ENCODE data around the gene RPL39. TPM values are rescaled to one million over a fixed set of nuclear protein-coding genes. Genes with fewer than 3 reads are reported as not detected.
"Not testable (repeated sequence)": the region's sequence is repeated elsewhere in the genome, so short reads cannot be mapped to it uniquely, and the experiment has no call there.

Gene RPL39
- total RNA-seq, 2 donors from 2014 or later = 1,267 to 1,593 TPM

DNA sequence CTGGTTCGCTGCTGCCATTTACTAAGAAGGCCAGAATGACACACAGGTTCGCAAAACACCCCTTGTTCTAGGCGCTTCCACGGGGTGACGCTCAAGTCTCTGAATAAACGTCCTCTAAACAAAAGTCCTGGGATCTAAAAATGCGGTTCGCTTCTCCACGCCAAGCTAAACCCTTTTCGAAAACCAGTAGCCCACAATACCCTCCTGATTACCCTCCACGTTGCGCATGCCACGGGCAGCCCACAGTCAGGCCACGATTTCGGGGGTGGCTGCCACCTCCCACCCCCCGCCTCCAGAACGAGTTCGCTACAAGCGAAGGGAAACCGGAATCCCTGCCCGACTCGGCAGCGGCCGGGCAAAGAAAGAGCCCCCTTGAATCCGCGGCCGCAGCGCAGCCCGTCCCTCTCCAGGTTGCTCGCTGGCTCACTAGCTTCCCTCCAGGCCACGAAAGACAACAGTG lies 423 bp downstream of the RPL39 start:
- Histone ChIP-seq H3K36me3 (no peaks in the 10 kb centered on the region), H3K27me3 (no peaks in the 10 kb centered on the region), H3K9ac (ENCODE audit: low read depth in 2 of 2, low read length in 2 of 2) (peak overlapping the region; percentile 79 to 86), H3K9me3 (no peaks in the 10 kb centered on the region), H3K4me1 (peaks cover 4% of the 10 kb centered on the region), H3K4me3 (peak overlapping the region; percentile 60), H3K27ac (peak overlapping the region; percentile 87)
- DNase-seq = peak; percentile 29
- intact Hi-C loops (cut with DNase I) = loop anchor here (5.0 kb wide), 1 partner anchor 76 kb away; no protein-coding TSS in a partner anchor
- TF ChIP-seq, protein P1, sequence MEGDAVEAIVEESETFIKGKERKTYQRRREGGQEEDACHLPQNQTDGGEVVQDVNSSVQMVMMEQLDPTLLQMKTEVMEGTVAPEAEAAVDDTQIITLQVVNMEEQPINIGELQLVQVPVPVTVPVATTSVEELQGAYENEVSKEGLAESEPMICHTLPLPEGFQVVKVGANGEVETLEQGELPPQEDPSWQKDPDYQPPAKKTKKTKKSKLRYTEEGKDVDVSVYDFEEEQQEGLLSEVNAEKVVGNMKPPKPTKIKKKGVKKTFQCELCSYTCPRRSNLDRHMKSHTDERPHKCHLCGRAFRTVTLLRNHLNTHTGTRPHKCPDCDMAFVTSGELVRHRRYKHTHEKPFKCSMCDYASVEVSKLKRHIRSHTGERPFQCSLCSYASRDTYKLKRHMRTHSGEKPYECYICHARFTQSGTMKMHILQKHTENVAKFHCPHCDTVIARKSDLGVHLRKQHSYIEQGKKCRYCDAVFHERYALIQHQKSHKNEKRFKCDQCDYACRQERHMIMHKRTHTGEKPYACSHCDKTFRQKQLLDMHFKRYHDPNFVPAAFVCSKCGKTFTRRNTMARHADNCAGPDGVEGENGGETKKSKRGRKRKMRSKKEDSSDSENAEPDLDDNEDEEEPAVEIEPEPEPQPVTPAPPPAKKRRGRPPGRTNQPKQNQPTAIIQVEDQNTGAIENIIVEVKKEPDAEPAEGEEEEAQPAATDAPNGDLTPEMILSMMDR (IDR thresholded peaks at IDR 0.05) = no peak

DNA sequence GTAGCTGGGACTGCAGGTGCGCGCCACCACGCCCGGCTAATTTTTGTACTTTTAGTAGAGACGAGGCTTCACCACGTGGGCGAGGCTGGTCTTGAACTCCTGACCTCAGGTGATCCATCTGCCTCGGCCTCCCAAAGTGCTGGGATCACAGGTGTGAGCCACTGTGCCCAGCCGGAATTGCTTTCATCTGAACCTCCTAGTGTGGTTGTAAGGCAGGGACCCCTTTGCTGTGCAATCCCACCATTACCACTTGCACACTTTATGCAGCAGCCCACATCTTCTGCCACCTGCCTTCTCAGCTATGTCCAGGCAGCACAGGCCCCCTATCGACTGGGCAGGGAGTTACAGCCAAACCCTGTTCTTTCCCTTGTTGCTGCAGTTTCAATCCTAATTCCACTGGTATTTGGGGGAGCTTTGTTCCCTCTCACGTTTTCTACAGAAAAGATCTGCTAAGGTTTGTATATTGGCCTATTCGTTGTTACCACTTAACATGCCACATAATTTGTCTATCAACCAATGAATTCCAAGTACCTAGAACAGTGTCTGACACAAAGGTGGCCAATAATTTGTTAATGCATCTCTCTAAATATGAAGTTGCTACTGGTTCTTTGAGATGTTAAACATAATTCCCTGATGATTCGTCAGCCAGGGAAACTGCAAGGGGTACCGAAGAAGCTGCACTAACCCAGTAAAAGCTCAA lies 6.5 kb downstream of the RPL39 start:
- peak; percentile 37 for DNase-seq
- no peaks in the 10 kb centered on the region for H3K27me3 ChIP-seq

DNA sequence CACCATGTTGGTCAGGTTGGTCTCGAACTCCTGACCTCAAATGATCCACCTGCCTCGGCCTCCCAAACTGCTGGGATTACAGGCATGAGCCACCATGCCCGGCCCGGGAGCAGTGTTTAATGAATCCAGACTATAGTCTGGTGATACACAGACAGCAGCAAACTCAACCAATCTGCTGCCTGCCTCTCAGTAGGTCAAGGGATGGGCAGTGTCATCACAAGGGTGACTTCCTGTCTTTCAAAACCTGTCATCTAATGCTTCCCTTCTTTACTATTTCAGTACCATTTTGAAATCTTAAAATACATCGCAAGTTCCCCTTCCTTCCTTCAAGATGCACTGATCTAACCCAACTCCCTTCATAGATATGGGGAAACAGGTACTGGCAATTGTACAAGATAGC lies 8.4 kb downstream of the RPL39 start:
- H3K27me3 ChIP-seq = no peaks in the 10 kb centered on the region
- no peaks in the 10 kb centered on the region for H3K9me3 ChIP-seq
- H3K4me1 ChIP-seq = no peaks in the 10 kb centered on the region
- H3K27ac ChIP-seq = no peak overlapping the region
- no peak overlapping the region for H3K9ac ChIP-seq (ENCODE audit: low read depth in 2 of 2, low read length in 2 of 2)
- TF ChIP-seq, protein P1 (IDR thresholded peaks at IDR 0.05) = no peak
- no peaks in the 10 kb centered on the region for H3K36me3 ChIP-seq
- H3K4me3 ChIP-seq = no peak overlapping the region
- intact Hi-C loops (cut with DNase I) = no loop called here
- DNase-seq = no peak

More for the DNA sequence above, 6.5 kb downstream of the RPL39 start:
- Histone ChIP-seq H3K36me3 (no peaks in the 10 kb centered on the region), H3K9me3 (no peaks in the 10 kb centered on the region), H3K4me1 (peaks cover 4% of the 10 kb centered on the region), H3K27ac (no peak overlapping the region), H3K4me3 (no peak overlapping the region), H3K9ac (ENCODE audit: low read depth in 2 of 2, low read length in 2 of 2) (no peak overlapping the region)
- intact Hi-C loops (cut with DNase I) = no loop called here
- TF ChIP-seq, protein P1 (IDR thresholded peaks at IDR 0.05) = peak; percentile 41

DNA sequence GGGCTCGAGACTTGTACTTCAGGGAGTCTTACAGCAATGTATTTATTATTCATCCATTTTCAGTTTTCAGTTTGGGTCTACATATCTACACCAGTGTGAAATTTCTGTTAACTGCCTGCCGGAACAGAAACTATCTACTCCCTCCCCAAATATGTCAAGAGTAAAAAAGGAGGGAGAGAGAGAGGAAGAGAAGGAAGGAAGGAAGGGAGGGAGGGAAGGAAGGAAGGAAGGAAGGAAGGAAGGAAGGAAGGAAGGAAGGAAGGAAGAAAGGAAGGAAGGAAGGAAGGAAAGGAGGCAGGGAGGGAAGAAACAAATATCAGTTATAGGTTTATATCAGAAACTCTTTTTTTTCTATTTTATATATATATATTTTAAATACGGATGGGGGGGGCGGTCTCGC lies 12.6 kb downstream of the RPL39 start:
- no peaks in the 10 kb centered on the region for H3K4me1 ChIP-seq
- DNase-seq = no peak
- no peak overlapping the region for H3K27ac ChIP-seq
- no peaks in the 10 kb centered on the region for H3K27me3 ChIP-seq
- H3K4me3 ChIP-seq = no peak overlapping the region
- no peaks in the 10 kb centered on the region for H3K9me3 ChIP-seq
- TF ChIP-seq, protein P1 (IDR thresholded peaks at IDR 0.05) = no peak
- H3K9ac ChIP-seq (ENCODE audit: low read depth in 2 of 2, low read length in 2 of 2) = no peak overlapping the region
- intact Hi-C loops (cut with DNase I) = no loop called here
- H3K36me3 ChIP-seq = no peaks in the 10 kb centered on the region

DNA sequence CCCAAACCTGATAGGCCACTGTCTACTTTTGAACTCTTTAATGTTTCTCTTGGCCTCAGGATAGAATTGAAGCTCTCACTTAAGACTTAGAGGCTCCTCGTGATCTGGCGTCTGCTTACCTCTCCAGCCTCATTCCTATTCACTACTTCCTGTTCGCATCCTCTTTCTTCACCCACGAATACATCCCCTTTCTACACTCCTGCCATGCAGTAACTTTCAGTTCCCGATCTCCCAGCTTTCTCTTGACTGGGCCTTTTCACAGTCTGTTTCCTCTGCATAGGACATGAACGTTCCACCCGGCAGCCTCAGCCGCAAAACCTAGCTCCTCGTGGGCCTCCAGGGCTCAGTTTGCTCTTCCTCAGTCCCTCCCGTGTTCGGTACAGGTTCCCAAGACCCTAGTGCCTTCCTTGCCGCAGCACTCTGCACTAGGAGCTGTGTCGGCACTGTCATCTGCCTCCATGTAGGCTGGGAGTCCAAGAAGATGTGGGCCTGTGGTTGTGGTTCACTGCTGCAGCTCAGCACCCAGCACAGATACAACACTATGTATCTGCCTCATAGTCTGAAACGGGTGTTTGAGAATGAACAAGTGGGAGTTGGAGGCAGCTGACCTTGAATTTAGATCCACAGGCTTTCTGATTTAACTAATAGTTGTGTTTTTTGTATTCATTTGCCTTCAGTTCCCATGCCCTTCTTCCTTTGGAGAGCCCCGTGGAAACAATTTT lies 15.8 kb downstream of the RPL39 start:
- H3K27me3 ChIP-seq = no peaks in the 10 kb centered on the region
- no peaks in the 10 kb centered on the region for H3K4me1 ChIP-seq
- intact Hi-C loops (cut with DNase I) = no loop called here
- H3K36me3 ChIP-seq = no peaks in the 10 kb centered on the region
- TF ChIP-seq, protein P1 (IDR thresholded peaks at IDR 0.05) = no peak
- no peaks in the 10 kb centered on the region for H3K9me3 ChIP-seq
- H3K27ac ChIP-seq = no peak overlapping the region
- no peak for DNase-seq
- no peak overlapping the region for H3K9ac ChIP-seq (ENCODE audit: low read depth in 2 of 2, low read length in 2 of 2)
- no peak overlapping the region for H3K4me3 ChIP-seq

DNA sequence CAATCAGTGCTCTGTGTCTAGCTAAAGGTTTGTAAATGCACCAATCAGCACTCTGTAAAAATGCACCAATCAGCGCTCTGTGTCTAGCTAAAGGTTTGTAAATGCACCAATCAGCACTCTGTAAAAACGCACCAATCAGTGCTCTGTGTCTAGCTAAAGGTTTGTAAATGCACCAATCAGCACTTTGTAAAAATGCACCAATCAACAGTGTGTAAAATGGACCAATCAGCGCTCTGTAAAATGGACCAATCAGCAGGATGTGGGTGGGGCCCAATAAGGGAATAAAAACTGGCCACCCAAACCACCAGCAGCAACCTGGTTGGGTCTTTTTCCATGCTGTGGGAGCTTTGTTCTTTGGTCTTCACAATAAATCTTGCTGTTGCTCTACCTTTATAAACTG lies 22.0 kb downstream of the RPL39 start:
- H3K4me1 ChIP-seq = not testable (repeated sequence)

DNA sequence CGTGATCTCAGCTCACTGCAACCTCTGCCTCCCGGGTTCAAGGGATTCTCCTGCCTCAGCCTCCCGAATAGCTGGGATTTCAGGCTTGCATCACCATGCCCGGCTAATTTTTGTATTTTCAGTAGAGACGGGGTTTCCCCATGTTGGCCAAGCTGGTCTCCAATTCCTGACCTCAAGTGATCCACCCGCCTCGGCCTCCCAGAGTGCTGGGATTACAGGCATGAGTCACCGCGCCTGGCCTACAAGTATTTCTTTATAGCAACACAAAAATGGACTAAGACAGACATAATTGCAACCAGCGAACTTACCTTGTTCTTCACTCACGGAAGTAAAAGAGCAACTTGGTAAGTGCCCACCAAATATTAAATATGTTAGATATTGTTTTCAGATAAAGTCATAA lies 23.0 kb downstream of the RPL39 start:
- intact Hi-C loops (cut with DNase I); H3K27me3 ChIP-seq; H3K4me1 ChIP-seq; H3K27ac ChIP-seq; DNase-seq; H3K9me3 ChIP-seq; H3K4me3 ChIP-seq; H3K36me3 ChIP-seq; H3K9ac ChIP-seq (ENCODE audit: low read depth in 2 of 2, low read length in 2 of 2): not testable (repeated sequence)

More for the DNA sequence above, 22.0 kb downstream of the RPL39 start:
- H3K36me3 ChIP-seq; DNase-seq; H3K27ac ChIP-seq; H3K9me3 ChIP-seq; intact Hi-C loops (cut with DNase I); H3K9ac ChIP-seq (ENCODE audit: low read depth in 2 of 2, low read length in 2 of 2); H3K27me3 ChIP-seq; H3K4me3 ChIP-seq: not testable (repeated sequence)
